Spleen (tissue), 7 donors: ENCODE data around the gene MBD1.

Source experiments
- CTCF ChIP-seq, 11 experiments: fragments of 200-600 bp in 7 of 11; fragments of 450-650 bp in 4 of 11; sonication (generic) in 4 of 11; IDR thresholded peaks in 8 of 11; conservative IDR thresholded peaks in 3 of 11; 1 replicate in 7 of 11; 2 replicates in 4 of 11; pipeline versions ENCODE4 v1.4.0 to v1.8.0; 2016 to 2021; ENCODE audit warnings: antibody characterized with exemption in 11 of 11, inconsistent platforms in 4 of 11, mild to moderate bottlenecking in 1 of 11
- POLR2A ChIP-seq, 3 donors: fragments of 450-650 bp; IDR thresholded peaks; one replicate each; pipeline ENCODE4 v1.5.1; 2017; ENCODE audit warnings: antibody characterized with exemption in 3 of 3, mild to moderate bottlenecking in 1 of 3
- POLR2AphosphoS5 ChIP-seq, 3 donors: sonication (generic); formaldehyde crosslinking; IDR thresholded peaks; one replicate each; pipeline ENCODE4 v1.5.1; 2017; ENCODE audit warnings: antibody characterized with exemption in 3 of 3
- donor health status: DM: no; HTN: no; CAD: no; lungs with moderate emphysema.
- donor health status: DM: no; HTN: no; CAD: no.
- donor health status: DM: no; HTN: no; CAD: no.

- no peak for TF ChIP-seq CTCF (IDR thresholded peaks at IDR 0.05 in 8 of 11, conservative IDR thresholded peaks at IDR 0.05 in 3 of 11)
- TF ChIP-seq POLR2AphosphoS5 (IDR thresholded peaks at IDR 0.05): no peak
- no peak for TF ChIP-seq POLR2A (IDR thresholded peaks at IDR 0.05)
Observed at GRCh38 chr18:50330176-50330575, 48.9 kb upstream of the MBD1 start.
